ENCODE results near the gene LLGL2.
"Not testable (repeated sequence)": the region's sequence is repeated elsewhere in the genome, so short reads cannot be mapped to it uniquely, and the experiment has no call there.

The LLGL2 gene

DNA sequence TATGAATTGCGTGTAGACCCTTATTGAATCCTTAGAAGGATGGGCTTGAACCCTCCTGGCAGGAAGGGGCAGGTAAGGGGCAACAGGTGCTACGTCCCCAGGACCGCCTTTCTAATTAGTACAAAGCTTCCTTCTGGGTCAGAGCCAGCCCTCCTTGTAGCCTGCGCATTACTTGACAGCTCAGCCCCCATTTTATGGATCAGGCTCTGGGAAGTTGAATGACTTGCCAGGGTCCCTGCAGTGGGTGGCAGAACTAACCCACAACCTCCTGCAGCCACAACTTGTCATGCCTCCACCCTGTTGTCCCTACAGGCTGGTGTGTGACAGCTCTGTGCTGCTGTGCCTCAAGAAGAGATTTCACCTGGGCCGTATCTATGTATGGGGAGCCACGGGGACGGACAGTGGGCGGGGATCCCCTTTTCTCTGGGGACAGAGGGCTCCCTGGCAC, 64.8 kb downstream of the LLGL2 start:
- no peak for DNase-seq
- TF ChIP-seq CTCF (IDR thresholded peaks at IDR 0.05; ENCODE audit: low read depth, low read length) = no peak
- Histone ChIP-seq H3K9me3 (ENCODE audit: severe bottlenecking) (no peaks in the 10 kb centered on the region), H3K4me3 (ENCODE audit: low read depth, low read length) (no peak overlapping the region), H3K36me3 (no peaks in the 10 kb centered on the region), H3K27me3 (ENCODE audit: insufficient read depth, low read depth, severe bottlenecking) (no peaks in the 10 kb centered on the region), H3K27ac (no peak overlapping the region)

DNA sequence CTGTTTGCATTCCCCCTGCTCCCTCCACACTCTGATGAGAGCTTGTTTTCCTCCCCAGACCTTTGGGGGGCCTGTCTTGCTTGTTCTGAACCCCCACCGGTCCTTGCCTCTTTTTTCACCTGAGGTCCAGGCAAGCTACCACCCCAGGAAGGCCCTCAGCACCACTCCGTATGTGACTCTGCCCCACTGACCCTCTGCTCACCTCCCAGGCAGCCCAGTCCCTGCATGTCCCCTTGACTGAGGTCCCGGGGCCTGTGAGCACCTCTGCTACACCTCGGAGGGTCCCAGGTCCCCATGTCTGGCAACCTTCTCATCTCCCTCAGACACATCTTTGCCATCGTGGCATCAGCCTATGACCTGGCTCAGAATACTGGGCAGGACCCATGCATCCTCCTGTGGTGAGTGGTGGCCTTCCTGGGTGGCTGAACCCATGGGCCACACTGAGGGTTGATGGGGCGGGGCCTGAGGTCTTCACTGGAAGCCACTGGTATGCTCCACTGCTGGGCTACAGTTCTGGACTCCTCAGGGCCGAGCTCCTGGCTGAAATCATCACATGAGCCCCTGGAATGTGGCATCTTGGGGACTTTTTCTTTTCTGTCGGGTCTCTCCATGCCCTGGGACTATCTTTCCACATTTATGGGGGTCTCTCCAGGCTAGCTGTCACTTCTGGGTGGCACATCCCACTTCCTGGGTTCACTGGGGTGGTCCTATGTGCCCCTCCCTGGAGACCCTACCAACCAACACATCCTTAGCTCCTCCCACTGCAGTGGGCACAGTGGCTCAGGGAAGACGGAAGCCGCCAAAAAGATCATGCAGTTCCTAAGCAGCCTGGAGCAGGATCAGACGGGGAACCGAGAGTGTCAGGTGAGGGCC, 65.6 kb downstream of the LLGL2 start:
- no peak for DNase-seq
- no peak overlapping the region for H3K27ac ChIP-seq
- H3K36me3 ChIP-seq = no peaks in the 10 kb centered on the region
- no peak overlapping the region for H3K4me3 ChIP-seq (ENCODE audit: low read depth, low read length)
- no peaks in the 10 kb centered on the region for H3K27me3 ChIP-seq (ENCODE audit: insufficient read depth, low read depth, severe bottlenecking)
- no peak for TF ChIP-seq CTCF (IDR thresholded peaks at IDR 0.05; ENCODE audit: low read depth, low read length)
- H3K9me3 ChIP-seq (ENCODE audit: severe bottlenecking) = no peaks in the 10 kb centered on the region

- DNase-seq = no peak
- TF ChIP-seq CTCF (IDR thresholded peaks at IDR 0.05; ENCODE audit: low read depth, low read length) = 0 out of 2 replicates have a peak, but pooled peaks have one; percentile 10
- Histone ChIP-seq H3K27ac (no peak overlapping the region), H3K27me3 (ENCODE audit: insufficient read depth, low read depth, severe bottlenecking) (no peaks in the 10 kb centered on the region), H3K4me3 (ENCODE audit: low read depth, low read length) (no peak overlapping the region), H3K9me3 (ENCODE audit: severe bottlenecking) (no peaks in the 10 kb centered on the region), H3K36me3 (no peaks in the 10 kb centered on the region)
These were observed 66.3 kb downstream of the LLGL2 start for GRCh38 chr17:75591722-75592302.

DNA sequence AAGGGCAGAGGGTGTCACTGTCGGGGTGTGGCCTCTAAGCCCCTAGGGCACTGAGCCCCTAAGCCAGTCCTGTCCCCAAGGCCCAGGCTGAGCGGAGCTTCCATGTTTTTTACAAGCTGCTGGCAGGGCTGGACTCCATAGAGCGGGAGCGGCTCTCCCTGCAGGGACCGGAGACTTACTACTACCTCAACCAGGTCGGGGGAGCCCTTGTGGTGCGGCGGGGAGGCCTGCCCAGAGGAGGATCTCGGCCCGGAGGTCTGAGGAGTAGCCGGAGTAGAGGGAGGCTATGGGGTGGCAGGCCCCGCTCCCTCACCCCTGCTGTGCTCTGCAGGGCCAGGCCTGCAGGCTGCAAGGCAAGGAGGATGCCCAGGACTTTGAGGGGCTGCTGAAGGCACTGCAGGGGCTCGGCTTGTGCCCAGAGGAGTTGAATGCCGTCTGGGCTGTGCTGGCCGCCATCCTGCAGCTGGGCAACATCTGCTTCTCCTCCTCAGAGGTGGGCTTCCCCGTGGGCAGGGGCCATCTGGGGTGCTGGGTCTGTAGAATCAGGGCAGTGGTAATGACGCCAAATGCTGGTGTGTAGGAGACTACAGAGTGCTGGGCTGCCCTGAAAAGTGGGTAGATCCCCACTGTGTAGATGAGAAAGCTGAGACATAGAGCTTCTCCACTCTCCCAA, 67.0 kb downstream of the LLGL2 start:
- no peak for DNase-seq
- Histone ChIP-seq H3K4me3 (ENCODE audit: low read depth, low read length) (no peak overlapping the region), H3K36me3 (no peaks in the 10 kb centered on the region), H3K27ac (no peak overlapping the region), H3K9me3 (ENCODE audit: severe bottlenecking) (no peaks in the 10 kb centered on the region), H3K27me3 (ENCODE audit: insufficient read depth, low read depth, severe bottlenecking) (no peaks in the 10 kb centered on the region)
- TF ChIP-seq CTCF (IDR thresholded peaks at IDR 0.05; ENCODE audit: low read depth, low read length) = no peak

- not testable (repeated sequence) for H3K27ac ChIP-seq; H3K4me3 ChIP-seq (ENCODE audit: low read depth, low read length); DNase-seq; H3K27me3 ChIP-seq (ENCODE audit: insufficient read depth, low read depth, severe bottlenecking); H3K36me3 ChIP-seq; H3K9me3 ChIP-seq (ENCODE audit: severe bottlenecking)
These were observed 67.9 kb downstream of the LLGL2 start for GRCh38 chr17:75593430-75593829.
